Glomerular endothelial cell (primary cell): ENCODE data around the gene RPS6KB1. TPM values are rescaled to one million over a fixed set of nuclear protein-coding genes. Genes with fewer than 3 reads are reported as not detected.
A peak's percentile ranks its signal among the peaks of the same experiment; 100 is the strongest.
"Not testable (repeated sequence)": the region's sequence is repeated elsewhere in the genome, so short reads cannot be mapped to it uniquely, and the experiment has no call there.

Source experiments
- DNase-seq: peaks from one replicate; pipeline ENCODE4 v3.0.0-alpha.2; 2011; ENCODE audit warnings: low read depth, low spot score; ENCODE audit errors: extremely low read depth
- total RNA-seq: library from RNA; depleted of rRNA; stranded (reverse); fragments of >200 nt; gene quantifications from 2 replicates; pipeline ENCODE4 v1.2.3, GENCODE V29; 2015

RPS6KB1 gene
- total RNA-seq, 1 donor from 2014 or later, result 23.2 TPM

DNA sequence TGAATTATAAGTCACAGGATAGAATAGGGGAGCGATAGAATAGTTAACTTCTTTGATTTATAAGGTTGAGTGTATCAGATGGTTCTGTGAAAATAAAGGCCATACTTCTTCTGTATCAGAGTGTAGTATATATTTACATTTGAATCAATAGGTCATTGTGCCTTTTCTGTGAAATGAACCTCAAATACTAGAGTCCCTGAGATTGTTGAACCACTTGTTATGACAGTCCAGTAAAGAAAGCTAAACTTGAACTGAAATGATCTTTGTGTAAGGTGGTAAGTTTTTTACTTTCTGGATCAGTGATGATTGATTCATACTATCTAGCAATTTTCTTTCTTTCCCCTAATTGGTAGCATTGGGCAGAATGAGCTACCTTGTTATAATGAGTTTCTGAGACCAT lies 40.4 kb downstream of the RPS6KB1 start:
- not testable (repeated sequence) for DNase-seq

DNA sequence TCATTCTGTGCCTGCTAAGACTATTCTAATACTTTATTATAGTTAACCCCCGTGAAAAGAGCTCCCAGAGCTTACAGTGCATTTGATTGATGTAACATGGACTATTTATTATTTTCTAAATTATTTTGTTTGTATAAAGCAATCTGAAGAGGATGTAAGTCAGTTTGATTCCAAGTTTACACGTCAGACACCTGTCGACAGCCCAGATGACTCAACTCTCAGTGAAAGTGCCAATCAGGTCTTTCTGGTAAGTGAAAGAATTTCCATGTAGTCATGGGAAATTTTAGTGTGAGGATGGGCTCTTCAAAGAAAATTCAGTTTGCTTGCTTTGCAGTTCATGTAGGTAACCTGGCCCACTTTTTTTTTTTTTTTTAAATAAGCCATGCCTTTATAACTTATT lies 47.8 kb downstream of the RPS6KB1 start:
- not testable (repeated sequence) for DNase-seq

DNA sequence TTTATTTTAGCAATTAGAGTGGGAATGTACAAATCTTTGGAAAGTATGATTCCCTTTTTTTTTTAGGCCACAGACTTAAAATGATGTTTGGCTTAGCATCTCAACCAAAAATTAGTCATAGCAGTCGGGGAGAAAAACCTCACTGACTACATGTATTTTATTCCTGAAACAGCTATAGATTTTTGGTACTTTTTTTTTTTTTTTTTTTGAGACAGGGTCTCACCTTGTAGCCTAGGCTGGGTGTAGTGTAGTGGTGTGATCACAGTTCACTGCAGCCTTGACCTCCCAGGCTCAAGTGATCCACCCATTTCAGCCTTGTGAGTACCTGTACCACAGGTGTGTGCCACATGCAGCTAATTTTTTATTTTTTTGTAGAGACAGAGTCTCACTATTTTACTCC lies 48.2 kb downstream of the RPS6KB1 start:
- no peak for DNase-seq

DNA sequence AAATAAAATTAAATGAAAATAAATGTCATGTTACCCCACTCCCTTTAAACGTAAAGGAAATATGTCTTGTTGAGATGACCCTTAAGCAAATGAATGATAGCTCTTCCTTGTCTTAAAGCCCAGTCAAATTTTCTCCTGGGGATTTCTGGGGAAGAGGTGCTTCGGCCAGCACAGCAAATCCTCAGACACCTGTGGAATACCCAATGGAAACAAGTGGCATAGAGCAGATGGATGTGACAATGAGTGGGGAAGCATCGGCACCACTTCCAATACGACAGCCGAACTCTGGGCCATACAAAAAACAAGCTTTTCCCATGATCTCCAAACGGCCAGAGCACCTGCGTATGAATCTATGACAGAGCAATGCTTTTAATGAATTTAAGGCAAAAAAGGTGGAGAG lies 53.5 kb downstream of the RPS6KB1 start:
- DNase-seq, result not testable (repeated sequence)

DNA sequence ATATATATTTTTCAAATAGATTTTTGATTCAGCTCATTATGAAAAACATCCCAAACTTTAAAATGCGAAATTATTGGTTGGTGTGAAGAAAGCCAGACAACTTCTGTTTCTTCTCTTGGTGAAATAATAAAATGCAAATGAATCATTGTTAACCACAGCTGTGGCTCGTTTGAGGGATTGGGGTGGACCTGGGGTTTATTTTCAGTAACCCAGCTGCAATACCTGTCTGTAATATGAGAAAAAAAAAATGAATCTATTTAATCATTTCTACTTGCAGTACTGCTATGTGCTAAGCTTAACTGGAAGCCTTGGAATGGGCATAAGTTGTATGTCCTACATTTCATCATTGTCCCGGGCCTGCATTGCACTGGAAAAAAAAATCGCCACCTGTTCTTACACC lies 54.4 kb downstream of the RPS6KB1 start:
- DNase-seq, result not testable (repeated sequence)

DNA sequence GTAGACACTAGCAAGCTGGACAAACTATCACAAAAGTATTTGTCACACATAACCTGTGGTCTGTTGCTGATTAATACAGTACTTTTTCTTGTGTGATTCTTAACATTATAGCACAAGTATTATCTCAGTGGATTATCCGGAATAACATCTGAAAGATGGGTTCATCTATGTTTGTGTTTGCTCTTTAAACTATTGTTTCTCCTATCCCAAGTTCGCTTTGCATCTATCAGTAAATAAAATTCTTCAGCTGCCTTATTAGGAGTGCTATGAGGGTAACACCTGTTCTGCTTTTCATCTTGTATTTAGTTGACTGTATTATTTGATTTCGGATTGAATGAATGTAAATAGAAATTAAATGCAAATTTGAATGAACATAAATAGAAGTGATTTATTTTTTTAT lies 57.1 kb downstream of the RPS6KB1 start:
- no peak for DNase-seq

DNA sequence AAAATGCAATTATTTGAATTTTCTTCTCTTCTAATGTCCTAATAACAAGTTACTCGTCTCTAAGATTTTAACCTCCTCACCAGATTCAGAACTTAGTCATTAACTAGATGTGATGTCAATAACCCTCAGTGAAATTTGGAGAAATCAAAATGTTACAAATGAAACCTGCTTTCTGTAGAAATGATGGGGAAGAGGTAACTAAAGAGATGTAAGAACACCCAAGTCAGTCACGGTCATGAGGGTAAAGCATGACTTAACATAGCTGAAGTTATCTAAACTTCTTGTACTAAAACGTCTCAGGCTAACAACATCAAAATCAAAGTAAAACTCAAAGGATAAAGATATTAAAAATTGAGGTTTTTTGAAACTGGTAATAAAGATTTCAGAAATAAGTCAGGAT lies 61.9 kb downstream of the RPS6KB1 start:
- DNase-seq, result no peak

DNA sequence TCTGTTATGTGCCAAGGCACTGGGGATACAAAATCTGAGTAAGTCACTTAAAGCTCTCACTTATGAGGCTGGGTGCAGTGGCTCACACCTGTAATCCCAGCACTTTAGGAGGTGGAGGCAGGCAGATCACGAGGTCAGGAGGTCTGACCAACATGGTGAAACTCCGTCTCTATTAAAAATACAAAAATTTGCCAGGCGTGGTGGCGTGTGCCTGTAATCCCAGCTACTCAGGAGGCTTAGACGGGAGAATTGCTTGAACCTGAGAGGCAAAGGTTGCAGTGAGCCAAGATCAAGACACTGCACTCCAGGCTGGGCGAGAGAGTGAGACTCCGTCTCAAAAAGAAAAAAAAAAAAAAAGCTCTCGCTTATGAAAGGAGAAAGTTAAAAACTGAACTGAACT lies 66.7 kb downstream of the RPS6KB1 start:
- not testable (repeated sequence) for DNase-seq

DNA sequence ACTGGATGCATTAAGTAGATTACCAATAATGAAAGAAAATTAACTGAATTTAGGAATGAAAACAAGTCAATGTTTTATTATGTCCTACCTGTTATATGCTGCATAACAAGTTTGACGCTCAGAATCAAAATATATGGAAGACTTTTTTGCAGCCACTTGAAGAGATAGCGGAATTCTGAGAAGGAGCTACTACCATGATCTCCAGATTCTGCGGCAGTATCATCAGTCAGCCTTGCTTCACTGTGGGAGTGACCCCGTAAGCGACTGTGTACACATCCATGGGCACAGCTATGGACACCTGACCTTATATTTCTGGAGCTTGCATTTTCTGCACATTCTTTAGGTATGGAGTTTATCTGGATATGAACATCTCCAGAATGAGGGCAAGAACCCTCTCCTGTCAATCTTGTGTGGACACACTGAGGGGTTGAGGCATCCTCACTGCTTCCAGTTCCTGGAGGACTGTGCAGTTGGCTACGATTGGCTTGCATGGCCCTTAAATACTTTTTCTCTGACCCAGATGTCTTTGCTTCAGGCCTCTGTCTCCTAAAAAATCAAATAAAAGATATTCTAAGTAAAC lies 69.9 kb downstream of the RPS6KB1 start:
- DNase-seq, result no peak

DNA sequence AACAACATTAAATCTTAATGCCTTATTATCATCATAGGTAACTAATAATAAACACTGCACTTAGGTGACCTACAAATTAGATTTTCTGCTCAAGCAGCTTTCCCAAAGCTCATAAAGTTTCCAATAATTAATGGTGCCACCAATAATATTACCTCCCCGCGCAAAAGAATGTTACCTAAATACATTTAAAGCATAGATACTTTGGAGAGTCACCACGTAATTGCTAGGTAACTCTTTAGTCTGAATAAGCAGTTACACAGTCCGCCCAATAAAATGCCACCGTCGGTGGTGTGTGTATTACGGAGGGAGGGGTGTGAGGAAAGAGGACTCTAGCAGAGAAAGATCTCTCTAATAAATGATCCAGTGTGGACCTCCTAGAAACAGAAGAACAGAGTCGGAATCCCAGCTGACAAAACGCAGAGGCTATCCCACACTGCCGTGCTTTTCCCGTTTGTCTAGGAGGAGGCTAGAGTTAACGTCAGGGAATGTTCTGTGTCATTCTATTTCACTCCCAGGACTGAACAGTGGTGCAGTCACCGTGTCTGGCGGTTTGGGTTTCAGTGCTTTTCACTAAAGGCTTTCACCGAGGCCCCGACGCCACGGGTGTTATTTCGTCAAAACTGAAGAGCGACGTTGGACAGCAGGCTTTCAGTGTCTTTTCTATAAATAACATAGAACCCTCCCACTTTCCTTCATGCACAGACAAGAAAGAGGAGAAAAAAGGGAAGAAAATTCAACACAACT lies 71.0 kb downstream of the RPS6KB1 start:
- DNase-seq, result peak; percentile 5

DNA sequence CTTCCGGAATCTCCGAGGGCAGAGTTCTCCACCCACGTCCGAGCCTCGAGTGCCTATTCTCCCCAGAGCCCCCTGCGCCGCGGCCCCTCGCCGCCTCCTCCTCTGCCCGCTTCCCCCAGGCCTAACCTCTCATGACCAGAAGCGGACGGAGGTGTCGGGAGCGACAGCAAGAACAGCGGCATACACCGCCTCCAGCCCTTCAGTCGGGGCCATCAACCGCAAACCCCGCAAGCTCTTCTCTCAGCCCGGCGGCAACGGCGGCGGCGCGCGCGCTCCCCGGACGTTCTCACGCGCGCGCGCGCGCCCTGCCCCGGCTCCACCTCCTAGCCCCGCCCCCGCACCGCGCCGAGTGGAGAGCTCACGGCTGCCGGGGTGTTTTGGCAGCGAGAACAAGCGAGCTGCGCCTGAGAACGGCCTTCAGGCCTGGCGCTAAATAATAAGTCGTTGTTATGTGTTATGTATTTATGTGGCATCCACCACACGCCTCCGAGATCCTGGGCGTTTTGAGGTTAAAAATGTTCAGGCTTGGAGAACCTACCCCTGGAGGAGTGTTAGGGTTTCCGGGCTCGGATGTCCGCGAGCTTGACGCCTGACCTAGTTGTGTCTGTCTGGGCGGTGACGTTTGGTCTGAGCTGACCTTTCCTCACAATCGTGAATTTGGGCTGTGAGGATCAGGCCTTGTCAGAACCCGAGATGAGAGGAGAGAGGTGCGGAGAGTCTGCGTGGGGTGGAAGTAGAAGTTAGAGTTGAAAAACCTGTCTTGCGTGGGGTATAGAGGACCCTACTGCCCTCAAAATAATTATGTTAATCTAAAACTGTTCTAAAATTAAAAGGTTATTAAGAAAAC lies 71.8 kb downstream of the RPS6KB1 start, which contains the start of gene RNFT1:
TSS of gene RNFT1 (minus strand) at position 259 of the 847 bp plus-strand sequence. CDS start at position 182, 77 bp downstream.
- DNase-seq, result peak; percentile 22

DNA sequence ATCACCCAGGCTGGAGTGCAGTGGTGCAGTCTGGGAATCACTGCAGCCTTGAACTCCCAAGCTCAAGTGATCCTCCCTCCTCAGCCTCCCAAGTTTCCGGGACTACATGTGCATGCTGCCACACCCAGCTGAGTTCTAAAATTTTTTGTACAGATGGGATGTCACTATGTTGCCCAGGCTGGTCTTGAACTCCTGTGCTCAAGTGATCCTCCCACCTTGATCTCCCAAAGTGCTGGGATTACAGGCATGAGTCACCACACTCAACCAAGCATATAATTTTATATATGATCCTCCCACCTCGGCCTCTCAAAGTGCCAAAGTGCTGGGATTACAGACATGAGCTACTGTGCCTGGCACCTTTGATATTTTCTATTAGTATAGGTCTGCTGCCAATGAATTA lies 78.8 kb downstream of the RPS6KB1 start:
- DNase-seq, result not testable (repeated sequence)

DNA sequence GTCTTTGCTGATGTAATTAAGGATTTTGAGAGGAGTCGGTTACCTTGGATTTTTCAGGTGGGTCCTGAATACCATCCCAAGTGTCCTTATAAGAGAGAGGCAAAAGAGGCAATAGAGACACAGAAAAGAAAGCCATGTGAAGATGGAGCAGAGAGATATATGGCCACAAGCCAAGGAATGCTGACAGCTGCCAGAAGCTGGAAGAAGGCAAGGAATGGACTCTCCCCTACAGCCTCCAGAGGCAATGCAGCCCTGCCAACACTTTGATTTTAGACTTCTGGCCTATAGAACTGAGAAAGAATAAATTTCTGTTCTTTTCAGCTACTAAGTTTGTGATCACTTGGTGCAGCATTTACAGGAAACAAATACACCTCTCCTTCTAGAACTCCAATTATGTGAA lies 79.9 kb downstream of the RPS6KB1 start:
- DNase-seq, result no peak

DNA sequence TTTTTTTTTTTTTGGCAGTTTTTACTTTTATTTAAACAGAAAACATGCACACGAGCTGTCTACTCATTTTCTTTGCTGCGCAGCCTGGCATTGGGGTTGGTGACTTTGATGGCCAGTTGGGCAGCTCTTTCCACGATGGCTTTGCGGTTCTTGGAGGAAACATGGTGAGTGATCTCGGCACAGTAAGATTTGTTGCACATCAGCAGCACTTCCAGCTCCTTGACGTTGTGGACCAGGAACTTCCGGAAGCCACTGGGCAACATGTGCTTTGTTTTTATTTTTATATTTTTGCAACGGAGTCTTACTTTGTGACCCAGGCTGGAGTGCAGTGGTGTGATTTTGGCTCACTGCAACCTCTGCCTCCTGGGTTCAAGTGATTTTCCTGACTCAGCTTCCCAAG lies 80.6 kb downstream of the RPS6KB1 start:
- not testable (repeated sequence) for DNase-seq

DNA sequence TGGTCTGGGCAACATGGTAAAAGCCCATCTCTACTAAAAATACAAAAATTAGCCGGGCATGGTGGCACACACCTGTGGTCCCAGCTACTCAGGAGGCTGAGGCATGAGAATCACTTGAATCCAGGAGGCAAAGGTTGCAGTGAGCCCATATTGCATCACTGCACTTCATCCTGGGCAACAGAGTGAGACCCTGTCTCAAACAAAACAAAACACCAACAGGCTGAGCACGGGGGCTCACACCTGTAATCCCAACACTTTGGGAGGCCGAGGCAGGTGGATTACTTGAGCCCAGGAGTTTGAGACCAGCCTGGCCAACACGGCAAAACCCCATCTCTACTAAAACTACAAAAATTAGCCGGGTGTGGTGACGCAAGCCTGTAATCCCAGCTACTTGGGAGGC lies 82.2 kb downstream of the RPS6KB1 start:
- DNase-seq, result not testable (repeated sequence)

DNA sequence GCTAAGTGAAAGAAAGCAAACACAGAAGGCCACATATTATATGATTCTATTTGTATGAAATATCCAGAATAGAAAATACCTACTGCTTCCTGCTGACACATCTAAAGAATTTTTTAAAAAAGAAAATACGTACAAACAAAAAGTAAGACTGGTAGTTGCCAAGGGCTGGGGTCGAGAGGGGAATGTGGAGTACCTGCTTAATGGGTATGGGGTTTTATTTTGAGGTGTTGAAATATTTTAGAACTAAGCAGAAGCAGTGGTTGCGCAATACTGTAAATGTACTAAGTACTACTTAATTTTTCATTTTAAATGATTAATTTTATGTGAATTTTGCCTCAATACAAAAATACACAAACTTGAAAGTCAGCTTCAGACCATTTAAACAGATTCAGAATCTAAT lies 103.7 kb downstream of the RPS6KB1 start:
- not testable (repeated sequence) for DNase-seq

Other genes starting within 250 kb of the RPS6KB1 start
- 39.7 and 45.2 TPM in 2 replicates for gene PTRH2, start 185.7 kb upstream of the RPS6KB1 start, total RNA-seq
- 144 and 218 TPM in 2 replicates for gene VMP1, start 185.5 kb upstream of the RPS6KB1 start, total RNA-seq
- gene TUBD1, start 178 bp upstream of the RPS6KB1 start, total RNA-seq, result 5.0 and 5.9 TPM in 2 replicates
- gene RNFT1, start 71.6 kb downstream of the RPS6KB1 start, total RNA-seq, result 10.4 and 17.0 TPM in 2 replicates
- gene HEATR6, start 185.8 kb downstream of the RPS6KB1 start, total RNA-seq, result 10.8 and 14.6 TPM in 2 replicates